Endothelial cell of umbilical vein (primary cell): ENCODE measurements around the gene SCN5A. TPM values are rescaled to one million over a fixed set of nuclear protein-coding genes. Genes with fewer than 3 reads are reported as not detected.

Source experiments
- BruUV-seq: library from RNA; stranded (reverse); fragments of 400-500 nt; replicated peaks from 2 replicates; lab custom pipeline; 2021; lab: Mats Ljungman, UMichigan
- CTCF ChIA-PET: fragments of 300-600, 350-600 bp; sonication (Branson Sonifier 250); formaldehyde crosslinking; loops from one replicate; lab custom pipeline; 2021; ENCODE audit warnings: antibody characterized with exemption, inconsistent platforms; lab: Charles Lee
- POLR2A ChIA-PET: fragments of 300-600, 350-600 bp; sonication (Branson Sonifier 250); formaldehyde crosslinking; loops from one replicate; lab custom pipeline; 2021; ENCODE audit warnings: antibody characterized with exemption, inconsistent platforms; lab: Charles Lee
- DNase-seq: peaks from one replicate; pipeline ENCODE4 v3.0.0-alpha.2; 2011; ENCODE audit warnings: low read depth, low spot score
- FAIRE-seq: peaks from 2 replicates; lab custom pipeline; 2011; peaks lifted over from hg19 to GRCh38; lab: Jason Lieb, UNC
- H2AFZ ChIP-seq: 2 replicates; pipeline ENCODE4 v1.6.0; 2012; ENCODE audit warnings: low read depth, low read length, control low read depth, inconsistent platforms
- H3K27ac ChIP-seq: 2 replicates; pipeline ENCODE4 v1.5.1; 2011; ENCODE audit warnings: low read depth, mild to moderate bottlenecking, control low read depth, low read length, moderate library complexity; ENCODE audit not compliant: insufficient read depth
- H3K27me3 ChIP-seq, 2 experiments: 2 replicates each; pipeline versions ENCODE4 v1.6.0 to v1.6.1; 2011; ENCODE audit warnings: low read length in 2 of 2, mixed read lengths in 1 of 2; ENCODE audit not compliant: control insufficient read depth in 2 of 2, insufficient read depth in 2 of 2
- H3K36me3 ChIP-seq, 2 experiments: 2 replicates in 1 of 2; 3 replicates in 1 of 2; pipeline ENCODE4 v1.5.1; 2011; ENCODE audit warnings: low read length in 2 of 2, mild to moderate bottlenecking in 1 of 2, moderate library complexity in 1 of 2; ENCODE audit not compliant: control insufficient read depth in 2 of 2, insufficient read depth in 2 of 2; ENCODE audit errors: extremely low read depth in 1 of 2
- H3K4me1 ChIP-seq: 3 replicates; pipeline ENCODE4 v1.5.1; 2011; ENCODE audit warnings: mild to moderate bottlenecking, low read length; ENCODE audit not compliant: control insufficient read depth, insufficient read depth; ENCODE audit errors: extremely low read depth
- H3K4me2 ChIP-seq: 2 replicates; pipeline ENCODE4 v1.6.1; 2011; ENCODE audit warnings: low read length, control low read depth, mixed read lengths; ENCODE audit not compliant: insufficient read depth
- H3K4me3 ChIP-seq, 3 experiments: fragments of 200-600 bp in 1 of 3; sonication (generic), shearing (Covaris generic) in 1 of 3; replicated peaks in 1 of 3; 2 replicates each; pipeline ENCODE4 v1.5.1; 2011 to 2016; ENCODE audit warnings: control low read depth in 3 of 3, low read length in 3 of 3, mild to moderate bottlenecking in 2 of 3, inconsistent platforms in 1 of 3, low read depth in 1 of 3, moderate library complexity in 1 of 3; ENCODE audit not compliant: insufficient read depth in 1 of 3
- H3K79me2 ChIP-seq: 2 replicates; pipeline ENCODE4 v1.6.0; 2012; ENCODE audit warnings: low read length, inconsistent platforms; ENCODE audit not compliant: control insufficient read depth, insufficient read depth
- H3K9ac ChIP-seq: replicated peaks from 2 replicates; pipeline ENCODE3; 2011; ENCODE audit warnings: low read length, control low read depth; ENCODE audit not compliant: insufficient read depth; ENCODE audit errors: extremely low read depth
- H3K9me1 ChIP-seq: replicated peaks from 3 replicates; pipeline ENCODE4 v1.6.0; 2011; ENCODE audit warnings: mild to moderate bottlenecking, low read length; ENCODE audit not compliant: control insufficient read depth, insufficient read depth; ENCODE audit errors: extremely low read depth
- H3K9me3 ChIP-seq: replicated peaks from 2 replicates; pipeline ENCODE4 v1.5.1; 2012; ENCODE audit warnings: low read length, inconsistent platforms; ENCODE audit not compliant: control insufficient read depth, insufficient read depth
- H4K20me1 ChIP-seq: replicated peaks from 2 replicates; pipeline ENCODE3; 2011; ENCODE audit warnings: mild to moderate bottlenecking, low read length; ENCODE audit not compliant: control insufficient read depth, insufficient read depth; ENCODE audit errors: extremely low read depth
- EZH2 ChIP-seq: IDR thresholded peaks from 2 replicates; pipeline ENCODE4 v1.6.1; 2012; ENCODE audit warnings: borderline replicate concordance, low read depth, mild to moderate bottlenecking, moderate library complexity, low read length, inconsistent platforms; ENCODE audit not compliant: severe bottlenecking
- FOS ChIP-seq: IDR thresholded peaks from 2 replicates; pipeline ENCODE4 v1.6.1; 2011; ENCODE audit warnings: mild to moderate bottlenecking, low read length, moderate library complexity, borderline replicate concordance; ENCODE audit not compliant: insufficient read depth
- GATA2 ChIP-seq: IDR thresholded peaks from 2 replicates; pipeline ENCODE4 v1.7.0; 2011; ENCODE audit warnings: low read depth, mild to moderate bottlenecking, moderate library complexity, mixed read lengths, low read length; ENCODE audit not compliant: insufficient read length, insufficient read depth
- JUN ChIP-seq: IDR thresholded peaks from 2 replicates; pipeline ENCODE4 v1.6.1; 2011; ENCODE audit warnings: borderline replicate concordance, low read depth; ENCODE audit not compliant: insufficient read length, insufficient read depth
- MYC ChIP-seq: IDR thresholded peaks from one replicate; pipeline ENCODE4 v1.6.1; 2011; ENCODE audit warnings: mild to moderate bottlenecking, low read depth, low read length
- POLR2A ChIP-seq: IDR thresholded peaks from 2 replicates; pipeline ENCODE4 v1.6.1; 2012; ENCODE audit warnings: low read depth, mild to moderate bottlenecking, control low read depth, low read length
- POLR2AphosphoS5 ChIP-seq: IDR thresholded peaks from 2 replicates; pipeline ENCODE4 v1.6.1; 2012; ENCODE audit warnings: low read depth, mild to moderate bottlenecking, control low read depth, low read length, moderate library complexity; ENCODE audit not compliant: insufficient read depth
- dilution Hi-C: fragments of 300-500 bp; cut with MboI; formaldehyde crosslinking; loops from one replicate; pipeline ENCODE4 v1.15.0; 2019; ENCODE audit warnings: low sequenced_read_pairs; ENCODE audit not compliant: extremely low pct_ligation_motif_present
- intact Hi-C: fragments of 100-400 bp; cut with micrococcal nuclease; formaldehyde crosslinking; loops from one replicate; pipeline ENCODE4 v1.10.0; 2022
- polyA plus RNA-seq, 4 experiments: library from polyadenylated mRNA; depleted of rRNA in 3 of 4; stranded (reverse) in 3 of 4; unstranded in 1 of 4; fragments of >200 nt; gene quantifications; 2 replicates each; pipeline versions ENCODE4 v1.2.1 to v1.2.3, GENCODE V29; 2011 to 2012; ENCODE audit warnings: missing spikeins in 1 of 4
- total RNA-seq: library from RNA; stranded (reverse); gene quantifications from 2 replicates; pipeline ENCODE4 v1.2.3, GENCODE V29; 2021
- TF ChIP-seq, protein P1 (sequence below), 2 donors: IDR thresholded peaks; 1 replicate in 1 of 2; 2 replicates in 1 of 2; pipeline ENCODE4 v1.5.1; 2011; ENCODE audit warnings: low read length in 2 of 2, mild to moderate bottlenecking in 2 of 2, moderate library complexity in 2 of 2, control low read depth in 1 of 2, inconsistent platforms in 1 of 2, low read depth in 1 of 2; ENCODE audit not compliant: insufficient read depth in 1 of 2; ENCODE audit errors: extremely low read depth in 1 of 2
- TF ChIP-seq, protein P2 (sequence below): IDR thresholded peaks from 2 replicates; pipeline ENCODE4 v1.6.1; 2011; ENCODE audit not compliant: insufficient read depth, insufficient read length

The SCN5A gene
- total and polyA plus RNA-seq, 2 donors (not counting 3 experiments of a cell fraction or from before 2014, with no cell fraction given), result 2.7 to 20.0 TPM

DNA sequence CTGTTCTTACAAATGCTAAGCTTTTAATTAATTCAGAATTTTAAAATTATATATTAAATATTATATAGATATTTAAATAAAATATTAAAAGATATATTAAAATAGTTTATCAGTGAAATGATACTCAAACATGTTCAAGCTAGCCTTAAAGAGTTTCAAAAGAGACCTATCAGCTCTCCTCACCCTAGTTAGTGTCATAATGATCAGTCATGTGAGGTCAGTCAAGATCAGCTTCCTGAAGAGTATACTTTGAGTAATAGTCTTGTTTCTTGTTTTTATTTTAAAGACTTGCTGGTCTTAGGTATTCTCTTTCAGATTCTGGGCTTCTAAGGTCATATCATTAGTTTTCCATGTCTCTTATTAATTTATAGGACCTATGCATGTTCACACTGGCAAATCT lies 138.9 kb downstream of the SCN5A start:
- BruUV-seq, result no TSS peak
- Histone ChIP-seq H3K4me3 (no peak overlapping the region), H3K79me2 (no peaks in the 10 kb centered on the region), H3K27me3 (no peaks in the 10 kb centered on the region), H4K20me1 (no peaks in the 10 kb centered on the region), H2AFZ (no peak overlapping the region), H3K36me3 (peaks cover 3 to 12% of the 10 kb centered on the region in 2 experiments), H3K9me3 (no peaks in the 10 kb centered on the region), H3K27ac (no peak overlapping the region), H3K9me1 (no peaks in the 10 kb centered on the region), H3K4me1 (no peaks in the 10 kb centered on the region), H3K4me2 (no peak overlapping the region), H3K9ac (no peak overlapping the region)
- DNase-seq (no peak), FAIRE-seq (no peak)
- POLR2A ChIA-PET, result no interaction called here
- intact Hi-C loops (no loop called here), dilution Hi-C loops (no loop called here)
- CTCF ChIA-PET, result interaction anchor here (1.2 to 1.9 kb wide), 4 partner anchors 11 to 152 kb away, joined by 5 to 8 read pairs (median 6); partner anchors contain the start of gene EXOG
- TF ChIP-seq, protein P1, sequence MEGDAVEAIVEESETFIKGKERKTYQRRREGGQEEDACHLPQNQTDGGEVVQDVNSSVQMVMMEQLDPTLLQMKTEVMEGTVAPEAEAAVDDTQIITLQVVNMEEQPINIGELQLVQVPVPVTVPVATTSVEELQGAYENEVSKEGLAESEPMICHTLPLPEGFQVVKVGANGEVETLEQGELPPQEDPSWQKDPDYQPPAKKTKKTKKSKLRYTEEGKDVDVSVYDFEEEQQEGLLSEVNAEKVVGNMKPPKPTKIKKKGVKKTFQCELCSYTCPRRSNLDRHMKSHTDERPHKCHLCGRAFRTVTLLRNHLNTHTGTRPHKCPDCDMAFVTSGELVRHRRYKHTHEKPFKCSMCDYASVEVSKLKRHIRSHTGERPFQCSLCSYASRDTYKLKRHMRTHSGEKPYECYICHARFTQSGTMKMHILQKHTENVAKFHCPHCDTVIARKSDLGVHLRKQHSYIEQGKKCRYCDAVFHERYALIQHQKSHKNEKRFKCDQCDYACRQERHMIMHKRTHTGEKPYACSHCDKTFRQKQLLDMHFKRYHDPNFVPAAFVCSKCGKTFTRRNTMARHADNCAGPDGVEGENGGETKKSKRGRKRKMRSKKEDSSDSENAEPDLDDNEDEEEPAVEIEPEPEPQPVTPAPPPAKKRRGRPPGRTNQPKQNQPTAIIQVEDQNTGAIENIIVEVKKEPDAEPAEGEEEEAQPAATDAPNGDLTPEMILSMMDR (IDR thresholded peaks at IDR 0.05; ENCODE audit: extremely low read depth in 1 of 2, insufficient read depth in 1 of 2, low read depth in 1 of 2, low read length in 2 of 2), result no peak
- TF ChIP-seq JUN (no peak), FOS (no peak), POLR2AphosphoS5 (no peak)
- TF ChIP-seq, protein P2, sequence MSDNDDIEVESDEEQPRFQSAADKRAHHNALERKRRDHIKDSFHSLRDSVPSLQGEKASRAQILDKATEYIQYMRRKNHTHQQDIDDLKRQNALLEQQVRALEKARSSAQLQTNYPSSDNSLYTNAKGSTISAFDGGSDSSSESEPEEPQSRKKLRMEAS, result no peak

DNA sequence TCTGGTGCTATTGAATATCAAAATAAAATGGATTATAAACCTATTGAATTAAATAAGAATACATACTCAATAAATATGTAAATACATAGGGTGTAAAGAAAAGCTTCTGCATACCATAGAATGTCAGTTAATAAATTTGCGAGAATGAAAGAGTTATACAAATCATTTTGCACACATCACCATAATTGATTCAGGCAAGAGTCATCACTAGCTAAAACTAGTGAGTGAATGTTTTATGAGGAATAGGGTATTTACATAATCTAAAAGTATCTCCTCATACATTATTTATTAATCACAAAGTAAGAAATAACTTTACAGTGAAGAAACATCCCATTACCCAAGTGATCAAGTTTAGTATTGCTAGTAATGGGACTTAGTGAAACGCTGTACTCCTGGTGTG lies 139.8 kb downstream of the SCN5A start:
- H3K79me2 ChIP-seq, result no peaks in the 10 kb centered on the region
- FAIRE-seq (no peak), DNase-seq (no peak)
- no peak overlapping the region for H3K4me3 ChIP-seq
- no peak overlapping the region for H2AFZ ChIP-seq
- H3K4me1 ChIP-seq, result no peaks in the 10 kb centered on the region
- no peaks in the 10 kb centered on the region for H4K20me1 ChIP-seq
- ChIA-PET CTCF (interaction anchor here (1.3 to 1.9 kb wide), 4 partner anchors 12 to 153 kb away, joined by 5 to 8 read pairs (median 5); partner anchors contain the start of gene EXOG), POLR2A (no interaction called here)
- intact Hi-C loops (no loop called here), dilution Hi-C loops (no loop called here)
- H3K27ac ChIP-seq, result no peak overlapping the region
- H3K9ac ChIP-seq, result no peak overlapping the region
- TF ChIP-seq JUN, result no peak
- TF ChIP-seq POLR2A, result no peak
- no peak for TF ChIP-seq POLR2AphosphoS5
- TF ChIP-seq, protein P1 (IDR thresholded peaks at IDR 0.05; ENCODE audit: extremely low read depth in 1 of 2, insufficient read depth in 1 of 2, low read depth in 1 of 2, low read length in 2 of 2), result no peak
- no peak for TF ChIP-seq GATA2
- TF ChIP-seq FOS, result no peak
- no peak for TF ChIP-seq MYC
- TF ChIP-seq, protein P2, result no peak
- TF ChIP-seq EZH2, result no peak
- H3K9me1 ChIP-seq, result no peaks in the 10 kb centered on the region
- peaks cover 0 to 12% of the 10 kb centered on the region in 2 experiments for H3K36me3 ChIP-seq
- H3K27me3 ChIP-seq, result no peaks in the 10 kb centered on the region
- H3K4me2 ChIP-seq, result no peak overlapping the region
- BruUV-seq, result no TSS peak
- no peaks in the 10 kb centered on the region for H3K9me3 ChIP-seq
